ENCODE data around the gene TENT5C.
"Not testable (repeated sequence)": the region's sequence is repeated elsewhere in the genome, so short reads cannot be mapped to it uniquely, and the experiment has no call there.

TENT5C gene

GRCh38 chr1:117605774-117606648 lies at the start of gene TENT5C:
Gene TENT5C, plus strand, starts transcription at chr1:117606048. Its CDS starts 16,821 bp downstream, at chr1:117622869.
- peak; percentile 50 to 54 for DNase-seq

- no peak for DNase-seq
Observed at GRCh38 chr1:117556341-117556740, 49.5 kb upstream of the TENT5C start.

- no peak for DNase-seq
Observed at GRCh38 chr1:117556976-117557375, 48.9 kb upstream of the TENT5C start.

- DNase-seq: not testable (repeated sequence)
Observed at GRCh38 chr1:117558451-117558850, 47.4 kb upstream of the TENT5C start.

GRCh38 chr1:117559139-117559538 lies 46.7 kb upstream of the TENT5C start:
- DNase-seq: no peak

GRCh38 chr1:117559985-117560384 lies 45.9 kb upstream of the TENT5C start:
- no peak for DNase-seq

GRCh38 chr1:117561071-117561470 lies 44.8 kb upstream of the TENT5C start:
- DNase-seq: no peak

GRCh38 chr1:117561551-117561950 lies 44.3 kb upstream of the TENT5C start:
- DNase-seq: peak in 1 of 2 experiments; percentile 47

- no peak for DNase-seq
Observed at GRCh38 chr1:117562581-117563491, 43.0 kb upstream of the TENT5C start.

GRCh38 chr1:117563492-117563875 lies 42.4 kb upstream of the TENT5C start:
- no peak for DNase-seq

- DNase-seq: no peak
Observed at GRCh38 chr1:117564227-117565075, 41.4 kb upstream of the TENT5C start.

- no peak for DNase-seq
Observed at GRCh38 chr1:117565076-117565556, 40.7 kb upstream of the TENT5C start.

GRCh38 chr1:117565745-117566455 lies 39.9 kb upstream of the TENT5C start:
- peak; percentile 65 to 94 for DNase-seq

- DNase-seq: no peak
Observed at GRCh38 chr1:117566556-117566955, 39.3 kb upstream of the TENT5C start.

- DNase-seq: no peak
Observed at GRCh38 chr1:117567435-117567834, 38.4 kb upstream of the TENT5C start.

GRCh38 chr1:117567976-117568375 lies 37.9 kb upstream of the TENT5C start:
- DNase-seq: no peak

- DNase-seq: no peak
Observed at GRCh38 chr1:117568999-117569398, 36.8 kb upstream of the TENT5C start.

GRCh38 chr1:117569856-117570255 lies 36.0 kb upstream of the TENT5C start:
- DNase-seq: no peak

- no peak for DNase-seq
Observed at GRCh38 chr1:117570988-117571409, 34.8 kb upstream of the TENT5C start.

GRCh38 chr1:117571496-117571895 lies 34.4 kb upstream of the TENT5C start:
- DNase-seq: no peak

- DNase-seq: no peak
Observed at GRCh38 chr1:117572546-117572945, 33.3 kb upstream of the TENT5C start.
